Stimulated activated naive CD4-positive, alpha-beta T cell (primary cell): ENCODE data around the gene JPH2.

Experiments used
- DNase-seq, 6 experiments: peaks; one replicate each; lab custom pipeline; 2025; lab: John Stamatoyannopoulos, UW

JPH2 gene

GRCh38 chr20:44075950-44076232, 111.1 kb downstream of the JPH2 start:
- DNase-seq, result no peak

- no peak for DNase-seq
These were observed 111.6 kb downstream of the JPH2 start for GRCh38 chr20:44075191-44075949.

- DNase-seq, result no peak
These were observed 112.5 kb downstream of the JPH2 start for GRCh38 chr20:44074252-44075151.

GRCh38 chr20:44073675-44074071, 113.3 kb downstream of the JPH2 start:
- DNase-seq, result peak in 1 of 6 experiments; percentile 11

GRCh38 chr20:44073011-44073674, 113.8 kb downstream of the JPH2 start:
- peak in 2 of 6 experiments; percentile 6 to 21 for DNase-seq

- no peak for DNase-seq
These were observed 114.6 kb downstream of the JPH2 start for GRCh38 chr20:44072384-44072783.

- no peak for DNase-seq
These were observed 115.4 kb downstream of the JPH2 start for GRCh38 chr20:44071526-44072111.

- no peak for DNase-seq
These were observed 115.9 kb downstream of the JPH2 start for GRCh38 chr20:44071057-44071456.

GRCh38 chr20:44070139-44070900, 116.7 kb downstream of the JPH2 start:
- DNase-seq, result peak; percentile 37 to 94 (median 72)

- peak; percentile 63 to 98 (median 86) for DNase-seq
These were observed 117.6 kb downstream of the JPH2 start for GRCh38 chr20:44069203-44070011.

GRCh38 chr20:44068316-44069201, 118.4 kb downstream of the JPH2 start:
- peak in 1 of 6 experiments; percentile 48 for DNase-seq

GRCh38 chr20:44067650-44068081, 119.3 kb downstream of the JPH2 start:
- DNase-seq, result no peak

- DNase-seq, result no peak
These were observed 120.1 kb downstream of the JPH2 start for GRCh38 chr20:44066645-44067606.

- no peak for DNase-seq
These were observed 121.3 kb downstream of the JPH2 start for GRCh38 chr20:44065401-44066340.

GRCh38 chr20:44064501-44065400, 122.2 kb downstream of the JPH2 start:
- no peak for DNase-seq
